Ovary (tissue), 10 donors: ENCODE results near the gene TAP1. TPM values are rescaled to one million over a fixed set of nuclear protein-coding genes. Genes with fewer than 3 reads are reported as not detected.

Experiments
- DNase-seq, 5 donors: peaks; one replicate each; pipeline ENCODE4 v3.0.0-alpha.2; 2019 to 2020
- H3K27ac ChIP-seq, 2 donors: fragments of 200-600 bp; one replicate each; pipeline versions ENCODE4 v1.5.1 to v1.8.0; 2019 to 2022
- H3K27me3 ChIP-seq: fragments of 200-600 bp; one replicate; pipeline ENCODE4 v1.8.0; 2022
- H3K36me3 ChIP-seq: fragments of 200-600 bp; sonication (generic); one replicate; pipeline ENCODE4 v1.5.1; 2019
- H3K4me1 ChIP-seq: one replicate; pipeline ENCODE4 v1.8.1; 2013; ENCODE audit warnings: mild to moderate bottlenecking, moderate library complexity; ENCODE audit not compliant: insufficient read depth
- H3K4me3 ChIP-seq: fragments of 200-600 bp; sonication (generic); one replicate; pipeline ENCODE4 v1.5.1; 2017
- H3K9me3 ChIP-seq, 2 donors: fragments of 200-600 bp in 1 of 2; sonication (generic) in 1 of 2; one replicate each; pipeline versions ENCODE4 v1.5.1 to v1.8.1; 2013 to 2019; ENCODE audit warnings: mild to moderate bottlenecking in 1 of 2, moderate library complexity in 1 of 2
- EP300 ChIP-seq: sonication (generic); formaldehyde crosslinking; IDR thresholded peaks from one replicate; pipeline ENCODE4 v1.6.1; 2017; ENCODE audit warnings: antibody characterized with exemption
- POLR2A ChIP-seq: fragments of 450-650 bp; IDR thresholded peaks from one replicate; pipeline ENCODE4 v1.6.1; 2017; ENCODE audit warnings: antibody characterized with exemption, mild to moderate bottlenecking, moderate library complexity
- WGBS, 3 donors: extraction: QIAGEN DNeasy Blood & Tissue Kit in 1 of 3; methylation state at CpG; one replicate each; pipeline versions ENCODE4 v1.1.5 to v1.1.7; 2013 to 2017; 5-methylcytosine and 5-hydroxymethylcytosine counted together
- intact Hi-C, 4 donors: fragments of 100-400 bp; cut with DNase I; formaldehyde crosslinking; loops; one replicate each; pipeline versions ENCODE4 v1.11.0 to v1.15.1; 2022 to 2023
- long read RNA-seq, 3 donors: library from polyadenylated mRNA in 2 of 3; unstranded in 2 of 3; transcript quantifications; one replicate each; pipeline ENCODE4 v2.0.0 and lab custom pipeline, GENCODE V29; 2021 to 2026
- polyA plus RNA-seq, 2 donors: library from polyadenylated mRNA; stranded (reverse); fragments of 200-250 nt in 1 of 2; fragments of 350-450 nt in 1 of 2; fragmentation: Illumina TruSeq in 1 of 2; extraction: RNeasy Lipid Tissue Mini Kit (QIAGEN cat#74804) in 1 of 2; gene quantifications; one replicate each; pipeline ENCODE4 v1.2.3, GENCODE V29; 2013 to 2014
- total RNA-seq, 7 donors: library from RNA; depleted of rRNA in 2 of 7; stranded (reverse); fragments of >200 nt in 2 of 7; fragmentation: NEBNext Ultra II Directional in 3 of 7; extraction: Animal tissue kit (Norgen Biotek cat#: 25700) in 3 of 7; gene quantifications; one replicate each; pipeline versions ENCODE4 v1.1.0 to v1.2.4, GENCODE V29; 2016 to 2023
- TF ChIP-seq, protein P1 (sequence below), 3 donors: fragments of 450-650 bp in 2 of 3; fragments of 200-600 bp in 1 of 3; IDR thresholded peaks; one replicate each; pipeline versions ENCODE4 v1.5.1 to v1.8.0; 2016 to 2022; ENCODE audit warnings: antibody characterized with exemption in 3 of 3, mild to moderate bottlenecking in 1 of 3
- donor health status: DM: no; HTN: no; CAD: no; lungs with moderate emphysema.
- donor health status: DM: no; HTN: no; CAD: no.
- donor health status: Bipolar disorder and iron deficiency.
- donor health status: DM: yes; HTN: yes; CAD: no.
- donor health status: DM: no; HTN: no; CAD: no.
- donor health status: DM: yes; HTN: yes; CAD: no.

TAP1 gene, protein sequence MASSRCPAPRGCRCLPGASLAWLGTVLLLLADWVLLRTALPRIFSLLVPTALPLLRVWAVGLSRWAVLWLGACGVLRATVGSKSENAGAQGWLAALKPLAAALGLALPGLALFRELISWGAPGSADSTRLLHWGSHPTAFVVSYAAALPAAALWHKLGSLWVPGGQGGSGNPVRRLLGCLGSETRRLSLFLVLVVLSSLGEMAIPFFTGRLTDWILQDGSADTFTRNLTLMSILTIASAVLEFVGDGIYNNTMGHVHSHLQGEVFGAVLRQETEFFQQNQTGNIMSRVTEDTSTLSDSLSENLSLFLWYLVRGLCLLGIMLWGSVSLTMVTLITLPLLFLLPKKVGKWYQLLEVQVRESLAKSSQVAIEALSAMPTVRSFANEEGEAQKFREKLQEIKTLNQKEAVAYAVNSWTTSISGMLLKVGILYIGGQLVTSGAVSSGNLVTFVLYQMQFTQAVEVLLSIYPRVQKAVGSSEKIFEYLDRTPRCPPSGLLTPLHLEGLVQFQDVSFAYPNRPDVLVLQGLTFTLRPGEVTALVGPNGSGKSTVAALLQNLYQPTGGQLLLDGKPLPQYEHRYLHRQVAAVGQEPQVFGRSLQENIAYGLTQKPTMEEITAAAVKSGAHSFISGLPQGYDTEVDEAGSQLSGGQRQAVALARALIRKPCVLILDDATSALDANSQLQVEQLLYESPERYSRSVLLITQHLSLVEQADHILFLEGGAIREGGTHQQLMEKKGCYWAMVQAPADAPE
- total RNA-seq (10 to 100 TPM; 17.7 to 30.7 (median 23.3) TPM), polyA plus RNA-seq (10 to 100 TPM; 22.7 to 48.4 TPM)
- long read RNA-seq, donor 1, transcript TAP1-201 (11 exons, 2,959 nt): major isoform, 171 of 185 reads
- long read RNA-seq, donor 1, partial matches to known transcripts: 2 of 185 reads
- long read RNA-seq, donor 1, other reads (novel, unspliced or antisense): 10 of 185 reads
- long read RNA-seq, donor 2, partial matches to known transcripts: 0 of 2 reads
- long read RNA-seq, donor 2, other reads (novel, unspliced or antisense): 0 of 2 reads
- long read RNA-seq, donor 3, transcript TAP1-201 (11 exons, 2,959 nt): major isoform, 66 of 73 reads
- long read RNA-seq, donor 3, partial matches to known transcripts: 2 of 73 reads
- long read RNA-seq, donor 3, other reads (novel, unspliced or antisense): 4 of 73 reads

GRCh38 chr6:32853541-32854375 lies at the start of gene TAP1, which contains the start of gene PSMB9:
TSS of gene TAP1 (minus strand) at chr6:32853704. CDS start at chr6:32853636, 68 bp downstream.
TSS of gene PSMB9 (plus strand) at chr6:32854192. CDS start at chr6:32854230, 38 bp downstream.
- intact Hi-C loops: loop anchor here in 1 of 4 donors (2.0 kb wide), 1 partner anchor 15 kb away; the partner anchor contains the start of gene TAP2
- DNase-seq: peak; percentile 91 to 96 (median 93)

GRCh38 chr6:32895006-32895345 lies 41.5 kb upstream of the TAP1 start:
- WGBS, 3 donors: 0 to 1% (median 1%) methylated on average over 8 of the region's 8 CpGs
- no peak for DNase-seq
- H3K27me3 ChIP-seq: no peaks in the 10 kb centered on the region
- peak overlapping the region; percentile 63 for H3K4me3 ChIP-seq
- H3K27ac ChIP-seq: peak overlapping the region; percentile 86 to 87
- TF ChIP-seq, protein P1, sequence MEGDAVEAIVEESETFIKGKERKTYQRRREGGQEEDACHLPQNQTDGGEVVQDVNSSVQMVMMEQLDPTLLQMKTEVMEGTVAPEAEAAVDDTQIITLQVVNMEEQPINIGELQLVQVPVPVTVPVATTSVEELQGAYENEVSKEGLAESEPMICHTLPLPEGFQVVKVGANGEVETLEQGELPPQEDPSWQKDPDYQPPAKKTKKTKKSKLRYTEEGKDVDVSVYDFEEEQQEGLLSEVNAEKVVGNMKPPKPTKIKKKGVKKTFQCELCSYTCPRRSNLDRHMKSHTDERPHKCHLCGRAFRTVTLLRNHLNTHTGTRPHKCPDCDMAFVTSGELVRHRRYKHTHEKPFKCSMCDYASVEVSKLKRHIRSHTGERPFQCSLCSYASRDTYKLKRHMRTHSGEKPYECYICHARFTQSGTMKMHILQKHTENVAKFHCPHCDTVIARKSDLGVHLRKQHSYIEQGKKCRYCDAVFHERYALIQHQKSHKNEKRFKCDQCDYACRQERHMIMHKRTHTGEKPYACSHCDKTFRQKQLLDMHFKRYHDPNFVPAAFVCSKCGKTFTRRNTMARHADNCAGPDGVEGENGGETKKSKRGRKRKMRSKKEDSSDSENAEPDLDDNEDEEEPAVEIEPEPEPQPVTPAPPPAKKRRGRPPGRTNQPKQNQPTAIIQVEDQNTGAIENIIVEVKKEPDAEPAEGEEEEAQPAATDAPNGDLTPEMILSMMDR (IDR thresholded peaks at IDR 0.05): no peak
- no peak for TF ChIP-seq EP300
- H3K9me3 ChIP-seq: no peaks in the 10 kb centered on the region
- H3K4me1 ChIP-seq: peaks cover 8% of the 10 kb centered on the region
- H3K36me3 ChIP-seq: no peaks in the 10 kb centered on the region
- intact Hi-C loops: no loop called here

More at GRCh38 chr6:32853541-32854375, at the start of gene TAP1, which contains the start of gene PSMB9:
- H3K9me3 ChIP-seq: no peaks in the 10 kb centered on the region
- H3K27ac ChIP-seq: peak within 1 kb of the TSS; percentile 98
- WGBS, 3 donors: 0% methylated on average over 45 to 68 of the region's 68 CpGs
- peak within 1 kb of the TSS; percentile 94 for H3K4me3 ChIP-seq
- no peaks in the 10 kb centered on the region for H3K36me3 ChIP-seq
- H3K27me3 ChIP-seq: no peaks in the 10 kb centered on the region
- H3K4me1 ChIP-seq: peaks cover 10% of the 10 kb centered on the region
- TF ChIP-seq, protein P1 (IDR thresholded peaks at IDR 0.05): peak; percentile 75 to 93 (median 91)
- peak; percentile 92 for TF ChIP-seq POLR2A
- TF ChIP-seq EP300: peak; percentile 87

DNA sequence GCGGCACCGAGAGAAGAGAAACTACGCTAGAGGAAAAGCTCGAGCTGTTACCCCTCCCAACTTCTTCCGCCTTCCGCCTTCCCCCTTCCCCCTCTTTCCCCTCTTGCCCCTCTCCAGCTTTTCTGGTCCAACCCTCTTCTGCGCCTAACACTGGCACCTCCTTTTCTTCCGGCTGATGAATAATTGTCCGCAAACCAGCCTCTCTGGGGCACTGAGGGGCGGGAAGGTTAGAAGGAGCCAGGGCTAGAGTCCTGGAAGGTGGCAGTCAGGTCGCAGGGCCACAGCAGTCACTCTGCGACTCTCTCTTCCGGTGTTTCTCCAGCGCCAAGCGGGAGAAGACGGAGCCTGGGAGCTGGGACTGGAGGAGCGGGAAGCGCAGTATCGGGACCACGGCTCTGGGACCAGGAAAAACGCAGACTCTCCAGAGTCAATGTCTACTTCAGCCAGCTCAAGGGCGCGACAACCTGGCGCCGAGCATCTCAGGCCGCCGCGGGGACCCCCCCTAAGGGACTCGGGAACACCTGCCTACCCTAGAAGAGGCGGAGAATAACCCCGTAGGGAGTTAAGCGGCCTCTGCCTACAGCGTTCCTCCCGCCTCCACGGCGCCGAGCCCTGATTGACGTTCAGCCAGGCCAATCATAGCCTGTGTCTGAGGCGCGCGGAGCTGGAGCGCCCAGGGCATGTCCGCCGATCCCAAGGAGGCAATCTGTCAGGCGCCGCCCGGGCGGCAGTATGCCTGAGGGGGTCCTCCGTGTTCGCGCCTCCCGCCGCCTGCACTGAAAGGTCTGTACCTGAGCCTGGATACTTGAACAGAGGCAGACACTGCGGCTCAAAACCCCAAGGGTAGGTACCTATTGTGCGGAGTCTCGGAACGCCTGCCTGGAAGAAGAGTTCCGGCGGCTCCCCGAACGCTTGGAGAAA lies 40.8 kb upstream of the TAP1 start:
- Histone ChIP-seq H3K4me1 (peaks cover 8% of the 10 kb centered on the region), H3K27ac (peak overlapping the region; percentile 86 to 87), H3K9me3 (no peaks in the 10 kb centered on the region), H3K27me3 (no peaks in the 10 kb centered on the region), H3K36me3 (no peaks in the 10 kb centered on the region), H3K4me3 (peak overlapping the region; percentile 63)
- intact Hi-C loops: loop anchor here in 1 of 4 donors (5.0 kb wide), 1 partner anchor 88 kb away; no protein-coding TSS in a partner anchor
- DNase-seq: peak; percentile 92 to 97 (median 95)
- no peak for TF ChIP-seq EP300
- TF ChIP-seq POLR2A: peak; percentile 74
- WGBS, 3 donors: 0 to 1% (median 0%) methylated on average over 45 to 61 of the region's 61 CpGs
